Gastrocnemius medialis (tissue), 4 donors: Measurements from ENCODE around the gene MSANTD3.

Experiments
- CTCF ChIP-seq, 5 experiments: fragments of 450-650 bp in 3 of 5; fragments of 200-600 bp in 2 of 5; sonication (generic) in 2 of 5; IDR thresholded peaks in 4 of 5; conservative IDR thresholded peaks in 1 of 5; 1 replicate in 4 of 5; 2 replicates in 1 of 5; pipeline ENCODE4 v1.5.1; 2016 to 2019; ENCODE audit warnings: antibody characterized with exemption in 5 of 5, mild to moderate bottlenecking in 3 of 5, moderate library complexity in 3 of 5
- POLR2A ChIP-seq, 2 donors: fragments of 450-650 bp; IDR thresholded peaks; one replicate each; pipeline ENCODE4 v1.6.1; 2017; ENCODE audit warnings: antibody characterized with exemption in 2 of 2, mild to moderate bottlenecking in 2 of 2, moderate library complexity in 2 of 2

- TF ChIP-seq CTCF (IDR thresholded peaks at IDR 0.05 in 4 of 5, conservative IDR thresholded peaks at IDR 0.05 in 1 of 5) (no peak), POLR2A (IDR thresholded peaks at IDR 0.05) (no peak)
These were observed 2.1 kb downstream of the MSANTD3 start for GRCh38 chr9:100428871-100429654.
